IMR-90 (cell line): ENCODE results near the gene NHEJ1. TPM values are rescaled to one million over a fixed set of nuclear protein-coding genes. Genes with fewer than 3 reads are reported as not detected.

Experiments
- ATAC-seq: fragments of 200-7000 bp; cut with Tn5 transposase; 2 replicates; pipeline ENCODE4 v1.9.1; 2020; ENCODE audit warnings: low read depth, mild to moderate bottlenecking, moderate library complexity
- BruUV-seq: library from RNA; stranded (reverse); fragments of 400-500 nt; replicated peaks from 2 replicates; lab custom pipeline; 2021; lab: Mats Ljungman, UMichigan
- CTCF ChIA-PET: fragments of 300-600 bp; formaldehyde crosslinking; extraction: SDS; loops from one replicate; lab custom pipeline; 2021; ENCODE audit warnings: antibody characterized with exemption; lab: Yijun Ruan, JAX
- POLR2A ChIA-PET: fragments of 300-600 bp; sonication (Branson Sonifier 250); formaldehyde crosslinking; loops from one replicate; lab custom pipeline; 2022; ENCODE audit warnings: antibody characterized with exemption; ENCODE audit not compliant: unreplicated experiment; lab: Charles Lee
- DNase-seq: peaks from one replicate; pipeline ENCODE4 v3.0.0; 2013
- H2AFZ ChIP-seq: replicated peaks from 2 replicates; pipeline ENCODE3; 2013; ENCODE audit warnings: low read length, mild to moderate bottlenecking; ENCODE audit not compliant: poor library complexity
- H2AK5ac ChIP-seq: 2 replicates; pipeline ENCODE4 v1.6.1; 2013; ENCODE audit warnings: low read depth, low read length, inconsistent platforms
- H2AK9ac ChIP-seq: replicated peaks from 2 replicates; pipeline ENCODE3; 2013; ENCODE audit warnings: mild to moderate bottlenecking, low read depth, low read length, moderate library complexity; ENCODE audit not compliant: poor library complexity
- H2BK120ac ChIP-seq: 2 replicates; pipeline ENCODE4 v1.6.1; 2013; ENCODE audit warnings: low read depth, low read length, inconsistent platforms
- H2BK15ac ChIP-seq: 3 replicates; pipeline ENCODE4 v1.6.1; 2013; ENCODE audit warnings: low read depth, low read length, inconsistent platforms
- H2BK20ac ChIP-seq: 2 replicates; pipeline ENCODE4 v1.6.1; 2013; ENCODE audit warnings: low read depth, mild to moderate bottlenecking, inconsistent platforms, low read length, moderate library complexity
- H2BK5ac ChIP-seq: 2 replicates; pipeline ENCODE4 v1.6.1; 2013; ENCODE audit warnings: mild to moderate bottlenecking, low read depth, low read length, inconsistent platforms; ENCODE audit not compliant: poor library complexity, severe bottlenecking
- H3K14ac ChIP-seq: replicated peaks from 2 replicates; pipeline ENCODE4 v1.6.1; 2013; ENCODE audit warnings: low read depth, low read length, inconsistent platforms
- H3K18ac ChIP-seq: 2 replicates; pipeline ENCODE4 v1.6.1; 2013; ENCODE audit warnings: low read depth, low read length, control low read depth
- H3K23ac ChIP-seq: 2 replicates; pipeline ENCODE4 v1.6.1; 2013; ENCODE audit warnings: low read depth, low read length, inconsistent platforms
- H3K27ac ChIP-seq: 2 replicates; pipeline ENCODE4 v1.5.1; 2013; ENCODE audit warnings: mild to moderate bottlenecking, control low read depth, low read length; ENCODE audit not compliant: insufficient read depth
- H3K27me3 ChIP-seq: 2 replicates; pipeline ENCODE4 v1.6.1; 2013; ENCODE audit warnings: low read length; ENCODE audit not compliant: control insufficient read depth, insufficient read depth
- H3K36me3 ChIP-seq: 2 replicates; pipeline ENCODE4 v1.6.1; 2013; ENCODE audit warnings: low read length, mixed read lengths; ENCODE audit not compliant: control insufficient read depth, insufficient read depth
- H3K4ac ChIP-seq: 2 replicates; pipeline ENCODE4 v1.6.1; 2013; ENCODE audit warnings: low read depth, low read length, inconsistent platforms
- H3K4me1 ChIP-seq: 2 replicates; pipeline ENCODE4 v1.6.1; 2013; ENCODE audit warnings: low read length, mixed read lengths; ENCODE audit not compliant: control insufficient read depth, insufficient read depth
- H3K4me2 ChIP-seq: 2 replicates; pipeline ENCODE4 v1.6.1; 2013; ENCODE audit warnings: low read depth, mild to moderate bottlenecking, control low read depth, low read length, moderate library complexity
- H3K4me3 ChIP-seq: 2 replicates; pipeline ENCODE4 v1.5.1; 2013; ENCODE audit warnings: low read depth, mild to moderate bottlenecking, control low read depth, low read length, moderate library complexity; ENCODE audit not compliant: insufficient read depth
- H3K56ac ChIP-seq: 2 replicates; pipeline ENCODE4 v1.6.1; 2013; ENCODE audit warnings: low read length, inconsistent platforms; ENCODE audit not compliant: insufficient read depth; ENCODE audit errors: extremely low read depth
- H3K79me1 ChIP-seq, 2 experiments: 2 replicates each; pipeline ENCODE4 v1.6.1; 2013; ENCODE audit warnings: low read length in 2 of 2, inconsistent platforms in 1 of 2, low read depth in 1 of 2
- H3K9ac ChIP-seq: 2 replicates; pipeline ENCODE4 v1.6.1; 2013; ENCODE audit warnings: low read depth, low read length, control low read depth
- H3K9me1 ChIP-seq: 2 replicates; pipeline ENCODE4 v1.6.1; 2013; ENCODE audit warnings: low read length, inconsistent platforms; ENCODE audit not compliant: insufficient read depth
- H3K9me3 ChIP-seq: 2 replicates; pipeline ENCODE4 v1.6.1; 2013; ENCODE audit warnings: low read length; ENCODE audit not compliant: control insufficient read depth, insufficient read depth
- H4K20me1 ChIP-seq: 2 replicates; pipeline ENCODE4 v1.6.1; 2013; ENCODE audit warnings: low read length, inconsistent platforms; ENCODE audit not compliant: insufficient read depth
- H4K5ac ChIP-seq: 2 replicates; pipeline ENCODE4 v1.6.1; 2013; ENCODE audit warnings: mild to moderate bottlenecking, low read depth, low read length, control low read depth
- H4K8ac ChIP-seq, 2 experiments: 2 replicates each; pipeline ENCODE4 v1.6.1; 2013; ENCODE audit warnings: low read depth in 2 of 2, low read length in 2 of 2, control low read depth in 1 of 2, inconsistent platforms in 1 of 2
- H4K91ac ChIP-seq: 2 replicates; pipeline ENCODE4 v1.6.1; 2013; ENCODE audit warnings: low read depth, low read length, inconsistent platforms; ENCODE audit not compliant: insufficient read depth
- CEBPB ChIP-seq: IDR thresholded peaks from 2 replicates; pipeline ENCODE4 v1.6.1; 2012; ENCODE audit warnings: low read depth, low read length, improper control_type of control experiment
- FOS ChIP-seq: fragments of 150-350 bp; IDR thresholded peaks from 2 replicates; pipeline ENCODE4 v1.6.1; 2016; ENCODE audit warnings: low read depth, low read length
- MAFK ChIP-seq: IDR thresholded peaks from 2 replicates; pipeline ENCODE4 v1.6.1; 2012; ENCODE audit warnings: low read depth, low read length, improper control_type of control experiment
- MXI1 ChIP-seq: IDR thresholded peaks from 2 replicates; pipeline ENCODE4 v1.6.1; 2012; ENCODE audit warnings: low read depth, mild to moderate bottlenecking, low read length, moderate library complexity, borderline replicate concordance
- POLR2A ChIP-seq: IDR thresholded peaks from 2 replicates; pipeline ENCODE4 v1.6.1; 2012; ENCODE audit warnings: mild to moderate bottlenecking, low read depth, low read length
- WGBS, 2 experiments: methylation state at CpG; one replicate each; pipeline versions ENCODE4 v1.1.5 to v1.1.7; 2013; ENCODE audit warnings: missing lambda C conversion rate in 2 of 2; ENCODE audit not compliant: insufficient read length in 1 of 2; ENCODE audit errors: extremely low coverage in 2 of 2; 5-methylcytosine and 5-hydroxymethylcytosine counted together
- dilution Hi-C: fragments of 300-500 bp; cut with HindIII; formaldehyde crosslinking; loops from one replicate; pipeline ENCODE4 v1.14.3; 2018; ENCODE audit warnings: low sequenced_read_pairs; ENCODE audit not compliant: unreplicated experiment
- in situ Hi-C: fragments of 300-500 bp; cut with MboI; formaldehyde crosslinking; loops from 3 replicates; pipeline ENCODE4 v1.14.3; 2019; ENCODE audit warnings: low sequenced_read_pairs, inconsistent platforms, mixed read lengths
- intact Hi-C: fragments of 100-400 bp; cut with micrococcal nuclease; formaldehyde crosslinking; loops from 2 replicates; pipeline ENCODE4 v1.10.0; 2022
- polyA plus RNA-seq, 3 experiments: library from polyadenylated mRNA; depleted of rRNA; stranded (reverse); fragments of >200 nt; gene quantifications; 2 replicates each; pipeline ENCODE4 v1.2.3, GENCODE V29; 2012; ENCODE audit warnings: low replicate concordance in 1 of 3
- total RNA-seq: library from RNA; depleted of rRNA; stranded (reverse); fragments of >200 nt; gene quantifications from 2 replicates; pipeline ENCODE4 v1.2.3, GENCODE V29; 2012

NHEJ1 gene
- total and polyA plus RNA-seq, 2 of the 4 experiments (the other 2 are of a cell fraction): 12.5 to 23.1 TPM

GRCh38 chr2:219099329-219099728, 61.3 kb downstream of the NHEJ1 start:
- BruUV-seq: no TSS peak
- dilution Hi-C loops (no loop called here), in situ Hi-C loops (no loop called here), intact Hi-C loops (no loop called here)
- Histone ChIP-seq H2BK20ac (no peak overlapping the region), H3K79me1 (no peaks in the 10 kb centered on the region), H3K18ac (no peak overlapping the region), H3K56ac (no peak overlapping the region), H2BK5ac (no peak overlapping the region), H3K14ac (no peak overlapping the region), H3K9me1 (no peaks in the 10 kb centered on the region), H2AFZ (no peak overlapping the region), H3K27ac (no peak overlapping the region), H4K8ac (no peak overlapping the region), H3K4me2 (no peak overlapping the region), H4K5ac (no peak overlapping the region), H2BK120ac (no peak overlapping the region), H2AK9ac (no peak overlapping the region), H3K9me3 (no peaks in the 10 kb centered on the region), H3K4me1 (peaks cover 2% of the 10 kb centered on the region; the same call in 1 of the 2 replicates), H3K4ac (no peak overlapping the region), H3K23ac (no peak overlapping the region), H2BK15ac (no peak overlapping the region), H2AK5ac (no peak overlapping the region), H4K20me1 (no peaks in the 10 kb centered on the region), H3K36me3 (no peaks in the 10 kb centered on the region), H3K4me3 (no peak overlapping the region), H3K27me3 (no peaks in the 10 kb centered on the region), H3K9ac (no peak overlapping the region), H4K91ac (no peak overlapping the region)
- TF ChIP-seq POLR2A: no peak
- 0 out of 2 replicates have a peak, but pooled peaks have one; percentile 4 for TF ChIP-seq MAFK
- TF ChIP-seq FOS: 0 out of 2 replicates have a peak, but pooled peaks have one; percentile 22
- TF ChIP-seq MXI1: no peak
- TF ChIP-seq CEBPB: peak; percentile 65
- peak; percentile 80 for DNase-seq
- peak; percentile 95 for ATAC-seq
- ChIA-PET CTCF (interaction anchor here (0.5 to 1.3 kb wide), 3 partner anchors 20 to 55 kb away, joined by 3 to 4 read pairs (median 3); no protein-coding TSS in a partner anchor), POLR2A (no interaction called here)
- WGBS, 2 experiments: no CpG with 5 or more reads among the region's 1 CpG
